Gastrocnemius medialis (tissue), 4 donors: ENCODE results near the gene RUNDC3A. TPM values are rescaled to one million over a fixed set of nuclear protein-coding genes. Genes with fewer than 3 reads are reported as not detected.
"Not testable (repeated sequence)": the region's sequence is repeated elsewhere in the genome, so short reads cannot be mapped to it uniquely, and the experiment has no call there.

Source experiments
- ATAC-seq, 2 donors: fragments of 150-250 bp; one replicate each; pipeline ENCODE4 v1.9.1; 2016
- DNase-seq, 2 donors: peaks; one replicate each; pipeline ENCODE4 v3.0.0-alpha.2; 2019
- H3K27ac ChIP-seq, 4 donors: fragments of 200-600 bp; sonication (generic); 1 replicate in 1 of 4; 2 replicates in 3 of 4; pipeline ENCODE4 v1.5.1; 2016 to 2018; ENCODE audit warnings: mild to moderate bottlenecking in 2 of 4, moderate library complexity in 1 of 4
- H3K27me3 ChIP-seq, 3 donors: fragments of 200-600 bp; sonication (generic) in 2 of 3; 1 replicate in 1 of 3; 2 replicates in 2 of 3; pipeline versions ENCODE4 v1.5.1 to v1.6.0; 2016 to 2019; ENCODE audit warnings: mild to moderate bottlenecking in 1 of 3, moderate library complexity in 1 of 3
- H3K36me3 ChIP-seq, 2 donors: fragments of 200-600 bp; sonication (generic) in 1 of 2; one replicate each; pipeline ENCODE4 v1.5.1; 2017 to 2018
- H3K4me1 ChIP-seq, 2 donors: fragments of 200-600 bp; sonication (generic) in 1 of 2; one replicate each; pipeline ENCODE4 v1.5.1; 2016 to 2017; ENCODE audit warnings: mild to moderate bottlenecking in 2 of 2
- H3K4me3 ChIP-seq, 4 donors: fragments of 200-600 bp; sonication (generic) in 3 of 4; 1 replicate in 1 of 4; 2 replicates in 3 of 4; pipeline ENCODE4 v1.5.1; 2016 to 2019; ENCODE audit warnings: mild to moderate bottlenecking in 2 of 4
- H3K9me3 ChIP-seq, 3 donors: fragments of 200-600 bp; sonication (generic) in 2 of 3; 1 replicate in 1 of 3; 2 replicates in 2 of 3; pipeline ENCODE4 v1.5.1; 2016 to 2019
- POLR2A ChIP-seq, 2 donors: fragments of 450-650 bp; IDR thresholded peaks; one replicate each; pipeline ENCODE4 v1.6.1; 2017; ENCODE audit warnings: antibody characterized with exemption in 2 of 2, mild to moderate bottlenecking in 2 of 2, moderate library complexity in 2 of 2
- in situ Hi-C, 4 donors: fragments of 200-750 bp; cut with MboI; loops; one replicate each; pipeline versions ENCODE4 v1.15.0 to v1.8.0; 2017; ENCODE audit warnings: low sequenced_read_pairs in 4 of 4
- intact Hi-C: fragments of 100-400 bp; cut with DNase I; formaldehyde crosslinking; loops from one replicate; pipeline ENCODE4 v1.15.1; 2023; ENCODE audit warnings: low total_unique reads
- total RNA-seq, 4 donors: library from RNA; depleted of rRNA; stranded (reverse); fragments of >200 nt; gene quantifications; one replicate each; pipeline versions ENCODE4 v1.1.0 to v1.2.3, GENCODE V29; 2016
- TF ChIP-seq, protein P1 (sequence below), 5 experiments: fragments of 450-650 bp in 3 of 5; fragments of 200-600 bp in 2 of 5; sonication (generic) in 2 of 5; IDR thresholded peaks in 4 of 5; conservative IDR thresholded peaks in 1 of 5; 1 replicate in 4 of 5; 2 replicates in 1 of 5; pipeline ENCODE4 v1.5.1; 2016 to 2019; ENCODE audit warnings: antibody characterized with exemption in 5 of 5, mild to moderate bottlenecking in 3 of 5, moderate library complexity in 3 of 5

RUNDC3A gene
- total RNA-seq, 4 donors from 2014 or later, result not detected

DNA sequence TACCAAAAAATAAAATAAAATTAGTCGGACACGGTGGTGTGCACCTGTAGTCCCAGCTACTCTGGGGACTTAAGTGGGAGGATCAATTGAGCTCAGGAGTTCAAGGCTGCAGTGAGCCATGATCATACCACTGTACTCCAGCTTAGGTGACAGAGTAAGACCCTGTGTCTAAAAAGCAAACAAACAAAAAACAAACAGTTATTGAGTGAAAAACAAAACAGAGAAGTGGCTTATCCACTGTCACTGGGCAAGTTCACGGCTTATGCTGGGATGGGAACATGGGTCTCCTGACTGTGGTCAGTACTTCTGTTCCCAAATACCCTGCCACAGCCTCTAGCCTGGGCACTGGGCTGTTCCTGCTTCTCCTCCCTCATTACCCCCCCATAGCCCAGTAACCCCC, 27.2 kb downstream of the RUNDC3A start:
- H3K27me3 ChIP-seq, result no peaks in the 10 kb centered on the region
- in situ Hi-C loops (loop anchor here in 1 of 4 donors (10.0 kb wide), 1 partner anchor 131 kb away; no protein-coding TSS in a partner anchor), intact Hi-C loops (no loop called here)
- no peaks in the 10 kb centered on the region for H3K9me3 ChIP-seq
- H3K4me1 ChIP-seq, result peaks cover 0 to 5% of the 10 kb centered on the region in 2 donors
- DNase-seq (no peak), ATAC-seq (no peak)
- H3K4me3 ChIP-seq, result no peak overlapping the region
- no peak overlapping the region for H3K27ac ChIP-seq
- no peak for TF ChIP-seq POLR2A (IDR thresholded peaks at IDR 0.05)
- TF ChIP-seq, protein P1, sequence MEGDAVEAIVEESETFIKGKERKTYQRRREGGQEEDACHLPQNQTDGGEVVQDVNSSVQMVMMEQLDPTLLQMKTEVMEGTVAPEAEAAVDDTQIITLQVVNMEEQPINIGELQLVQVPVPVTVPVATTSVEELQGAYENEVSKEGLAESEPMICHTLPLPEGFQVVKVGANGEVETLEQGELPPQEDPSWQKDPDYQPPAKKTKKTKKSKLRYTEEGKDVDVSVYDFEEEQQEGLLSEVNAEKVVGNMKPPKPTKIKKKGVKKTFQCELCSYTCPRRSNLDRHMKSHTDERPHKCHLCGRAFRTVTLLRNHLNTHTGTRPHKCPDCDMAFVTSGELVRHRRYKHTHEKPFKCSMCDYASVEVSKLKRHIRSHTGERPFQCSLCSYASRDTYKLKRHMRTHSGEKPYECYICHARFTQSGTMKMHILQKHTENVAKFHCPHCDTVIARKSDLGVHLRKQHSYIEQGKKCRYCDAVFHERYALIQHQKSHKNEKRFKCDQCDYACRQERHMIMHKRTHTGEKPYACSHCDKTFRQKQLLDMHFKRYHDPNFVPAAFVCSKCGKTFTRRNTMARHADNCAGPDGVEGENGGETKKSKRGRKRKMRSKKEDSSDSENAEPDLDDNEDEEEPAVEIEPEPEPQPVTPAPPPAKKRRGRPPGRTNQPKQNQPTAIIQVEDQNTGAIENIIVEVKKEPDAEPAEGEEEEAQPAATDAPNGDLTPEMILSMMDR (IDR thresholded peaks at IDR 0.05 in 4 of 5, conservative IDR thresholded peaks at IDR 0.05 in 1 of 5), result no peak
- H3K36me3 ChIP-seq, result no peaks in the 10 kb centered on the region

DNA sequence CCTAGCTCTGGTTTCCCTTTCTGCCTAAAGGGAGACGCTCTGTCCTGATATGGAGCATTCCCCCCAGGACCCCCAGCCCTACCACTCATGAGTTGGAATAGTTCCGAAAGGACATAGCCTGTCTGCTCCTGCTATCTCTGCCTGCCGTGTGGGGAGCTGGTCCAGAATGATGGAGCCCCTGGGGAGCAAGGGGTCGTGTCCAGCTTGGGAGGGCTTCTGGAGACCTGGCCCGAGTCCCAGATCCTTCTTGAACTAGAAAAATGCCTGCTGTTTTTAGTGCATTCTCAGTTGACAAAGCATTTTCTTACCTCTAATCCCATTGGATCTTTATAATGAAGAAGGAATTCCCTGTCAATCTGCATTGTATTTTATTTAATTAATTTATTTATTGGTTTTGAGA, 27.6 kb downstream of the RUNDC3A start:
- Histone ChIP-seq H3K9me3 (no peaks in the 10 kb centered on the region), H3K36me3 (no peaks in the 10 kb centered on the region), H3K4me1 (peaks cover 0 to 3% of the 10 kb centered on the region in 2 donors), H3K27ac (no peak overlapping the region), H3K27me3 (no peaks in the 10 kb centered on the region), H3K4me3 (no peak overlapping the region)
- TF ChIP-seq POLR2A (IDR thresholded peaks at IDR 0.05), result no peak
- TF ChIP-seq, protein P1 (IDR thresholded peaks at IDR 0.05 in 4 of 5, conservative IDR thresholded peaks at IDR 0.05 in 1 of 5), result no peak
- DNase-seq, result no peak
- no peak for ATAC-seq
- intact Hi-C loops (no loop called here), in situ Hi-C loops (loop anchor here in 1 of 4 donors (10.0 kb wide), 1 partner anchor 131 kb away; no protein-coding TSS in a partner anchor)

DNA sequence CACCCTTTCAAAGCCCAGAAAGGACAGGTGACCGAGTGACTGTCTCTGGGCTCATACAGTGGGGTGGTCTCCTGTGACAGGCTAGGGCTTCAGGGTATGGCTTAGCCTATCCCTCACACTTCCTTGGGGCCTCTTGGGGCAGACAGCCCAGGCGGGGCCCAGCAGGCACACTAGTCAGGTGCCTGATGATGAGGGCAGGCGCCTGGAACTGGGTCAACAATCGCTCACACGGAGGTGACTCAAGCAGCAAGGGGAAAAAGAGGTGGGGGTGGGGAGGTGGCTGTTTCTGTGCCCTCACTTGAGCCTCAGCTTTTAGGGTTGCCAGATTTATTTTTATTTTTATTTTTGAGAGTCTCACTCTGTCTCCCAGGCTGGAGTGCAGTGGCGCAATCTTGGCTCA, 30.3 kb downstream of the RUNDC3A start:
- in situ Hi-C loops (loop anchor here in 1 of 4 donors (10.0 kb wide), 1 partner anchor 134 kb away; no protein-coding TSS in a partner anchor), intact Hi-C loops (no loop called here)
- H3K27me3 ChIP-seq, result no peaks in the 10 kb centered on the region
- no peak for DNase-seq
- no peaks in the 10 kb centered on the region for H3K4me1 ChIP-seq
- no peak overlapping the region for H3K4me3 ChIP-seq
- no peaks in the 10 kb centered on the region for H3K9me3 ChIP-seq
- TF ChIP-seq, protein P1 (IDR thresholded peaks at IDR 0.05 in 4 of 5, conservative IDR thresholded peaks at IDR 0.05 in 1 of 5), result no peak
- no peak for TF ChIP-seq POLR2A (IDR thresholded peaks at IDR 0.05)
- no peak for ATAC-seq
- H3K27ac ChIP-seq, result no peak overlapping the region
- H3K36me3 ChIP-seq, result no peaks in the 10 kb centered on the region

DNA sequence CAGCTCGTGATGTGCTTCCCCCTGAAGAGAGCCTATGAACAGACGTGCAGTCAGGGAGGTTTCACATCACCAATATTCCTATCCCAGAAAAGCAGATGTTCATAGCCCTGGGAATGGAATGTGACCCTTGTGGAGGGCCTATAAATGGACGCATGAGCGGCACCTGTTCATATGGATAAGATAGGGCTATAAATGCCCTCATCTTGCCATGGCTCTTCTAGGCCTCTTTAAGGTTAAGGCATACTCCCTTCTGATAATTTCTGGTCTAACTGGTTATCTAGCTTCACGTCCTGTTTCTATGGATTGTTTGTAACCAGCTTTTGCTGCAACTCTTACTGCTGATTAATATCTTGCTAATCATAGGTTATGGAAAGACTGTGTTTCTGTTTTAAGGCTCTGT, 32.2 kb downstream of the RUNDC3A start:
- H3K4me3 ChIP-seq, DNase-seq, intact Hi-C loops, in situ Hi-C loops, ATAC-seq, H3K27me3 ChIP-seq, H3K27ac ChIP-seq, H3K36me3 ChIP-seq, H3K4me1 ChIP-seq, H3K9me3 ChIP-seq: not testable (repeated sequence)

DNA sequence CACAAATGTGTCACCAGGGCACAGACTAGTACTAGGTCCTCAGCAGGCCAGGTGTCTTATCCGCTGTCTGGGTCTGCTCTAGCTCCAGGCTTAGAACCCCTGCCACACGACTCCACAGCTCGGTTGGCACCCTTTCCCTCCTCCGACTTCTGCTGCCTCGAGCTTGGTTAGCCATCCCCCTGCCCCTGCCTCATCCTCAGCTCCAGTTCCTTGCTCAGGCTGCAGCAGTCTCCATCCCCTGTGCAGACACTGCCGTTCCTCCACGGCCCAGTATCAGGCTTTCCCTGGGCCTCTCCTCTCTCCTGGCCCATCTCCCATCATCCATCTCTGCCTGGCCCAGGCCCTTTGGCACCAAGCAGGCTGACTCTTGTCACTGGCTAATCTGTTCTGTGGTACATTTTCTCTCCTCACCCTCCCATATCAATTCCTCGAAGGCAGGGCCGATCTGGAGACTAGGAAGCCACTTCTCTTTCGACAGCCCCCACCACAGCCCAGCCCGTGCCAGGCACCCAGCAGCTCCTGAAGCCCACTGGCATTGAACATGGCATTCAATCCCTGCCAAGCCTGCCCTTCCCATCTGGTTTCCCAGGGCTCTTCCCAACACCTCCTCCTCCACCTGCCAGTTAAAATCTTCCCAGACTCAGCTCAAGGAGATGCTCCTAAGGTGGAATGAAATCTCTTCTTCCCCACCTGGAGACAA, 35.3 kb downstream of the RUNDC3A start:
- Histone ChIP-seq H3K4me3 (no peak overlapping the region), H3K9me3 (no peaks in the 10 kb centered on the region), H3K4me1 (peaks cover 7 to 8% of the 10 kb centered on the region in 2 donors), H3K27ac (no peak overlapping the region), H3K36me3 (no peaks in the 10 kb centered on the region), H3K27me3 (no peaks in the 10 kb centered on the region)
- no peak for DNase-seq
- intact Hi-C loops (loop anchor here (2.0 kb wide), 2 partner anchors 19 to 45 kb away; partner anchors contain the start of gene SLC25A39), in situ Hi-C loops (no loop called here)
- no peak for ATAC-seq
- TF ChIP-seq, protein P1 (IDR thresholded peaks at IDR 0.05 in 4 of 5, conservative IDR thresholded peaks at IDR 0.05 in 1 of 5), result no peak
